22Rv1 (cell line): ENCODE measurements around the gene ZNF526.

ENCODE experiments used
- H3K27ac ChIP-seq: fragments of 450-650 bp; 2 replicates; pipeline ENCODE4 v1.5.1; 2017
- CTCF ChIP-seq: fragments of 450-650 bp; IDR thresholded peaks from 2 replicates; pipeline ENCODE4 v1.5.1; 2017; ENCODE audit warnings: mild to moderate bottlenecking
- ZFX ChIP-seq: fragments of 450-650 bp; IDR thresholded peaks from 2 replicates; pipeline ENCODE4 v1.6.1; 2017; ENCODE audit warnings: antibody characterized with exemption, borderline replicate concordance

The ZNF526 gene

GRCh38 chr19:42271045-42271419 is 50.9 kb downstream of the ZNF526 start:
- TF ChIP-seq ZFX, result no peak
- no peak for TF ChIP-seq CTCF

DNA sequence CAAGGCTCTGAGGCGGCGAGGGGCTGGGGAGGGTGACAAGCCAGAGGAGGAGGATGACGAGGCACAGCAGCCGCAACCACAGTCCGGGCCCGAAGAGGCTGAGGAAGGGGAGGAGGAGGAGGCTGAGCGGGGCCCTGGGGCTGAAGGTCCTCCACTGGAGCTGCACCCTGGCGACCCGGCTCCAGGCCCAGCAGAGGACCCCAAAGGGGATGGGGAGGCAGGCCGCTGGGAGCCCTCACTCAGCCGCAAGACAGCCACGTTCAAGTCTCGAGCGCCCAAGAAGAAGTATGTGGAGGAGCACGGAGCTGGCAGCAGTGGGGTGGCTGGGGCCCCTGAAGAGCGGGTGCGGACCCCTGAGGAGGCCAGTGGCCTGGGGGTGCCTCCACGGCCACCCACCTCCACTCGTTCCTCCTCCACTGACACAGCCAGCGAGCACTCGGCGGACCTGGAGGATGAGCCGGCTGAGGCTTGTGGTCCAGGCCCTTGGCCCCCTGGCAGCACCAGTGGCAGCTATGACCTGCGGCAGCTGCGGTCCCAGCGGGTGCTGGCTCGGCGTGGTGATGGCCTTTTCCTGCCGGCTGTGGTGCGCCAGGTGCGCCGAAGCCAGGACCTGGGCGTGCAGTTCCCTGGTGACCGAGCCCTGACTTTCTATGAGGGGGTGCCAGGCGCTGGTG is 51.9 kb downstream of the ZNF526 start:
- TF ChIP-seq ZFX, result no peak
- no peak for TF ChIP-seq CTCF
- no peak overlapping the region for H3K27ac ChIP-seq

More at GRCh38 chr19:42271045-42271419, 50.9 kb downstream of the ZNF526 start:
- peak overlapping the region; percentile 85 for H3K27ac ChIP-seq

GRCh38 chr19:42272535-42272897 is 52.4 kb downstream of the ZNF526 start:
- H3K27ac ChIP-seq, result no peak overlapping the region
- TF ChIP-seq CTCF (no peak), ZFX (no peak)

DNA sequence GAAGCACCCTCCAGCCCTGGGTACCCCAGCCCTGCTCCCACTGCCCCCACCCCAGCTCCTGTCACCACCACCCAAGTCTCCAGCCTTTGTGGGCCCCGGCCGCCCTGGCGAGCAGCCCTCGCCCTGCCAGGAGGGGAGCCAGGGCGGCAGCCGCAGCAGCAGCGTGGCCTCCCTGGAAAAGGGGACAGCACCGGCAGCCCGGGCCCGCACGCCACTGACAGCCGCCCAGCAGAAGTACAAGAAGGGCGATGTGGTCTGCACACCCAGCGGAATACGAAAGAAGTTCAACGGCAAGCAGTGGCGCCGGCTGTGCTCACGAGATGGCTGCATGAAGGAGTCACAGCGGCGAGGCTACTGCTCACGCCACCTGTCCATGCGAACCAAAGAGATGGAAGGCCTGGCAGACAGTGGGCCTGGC is 52.9 kb downstream of the ZNF526 start:
- TF ChIP-seq ZFX, result no peak
- no peak for TF ChIP-seq CTCF
- no peak overlapping the region for H3K27ac ChIP-seq

DNA sequence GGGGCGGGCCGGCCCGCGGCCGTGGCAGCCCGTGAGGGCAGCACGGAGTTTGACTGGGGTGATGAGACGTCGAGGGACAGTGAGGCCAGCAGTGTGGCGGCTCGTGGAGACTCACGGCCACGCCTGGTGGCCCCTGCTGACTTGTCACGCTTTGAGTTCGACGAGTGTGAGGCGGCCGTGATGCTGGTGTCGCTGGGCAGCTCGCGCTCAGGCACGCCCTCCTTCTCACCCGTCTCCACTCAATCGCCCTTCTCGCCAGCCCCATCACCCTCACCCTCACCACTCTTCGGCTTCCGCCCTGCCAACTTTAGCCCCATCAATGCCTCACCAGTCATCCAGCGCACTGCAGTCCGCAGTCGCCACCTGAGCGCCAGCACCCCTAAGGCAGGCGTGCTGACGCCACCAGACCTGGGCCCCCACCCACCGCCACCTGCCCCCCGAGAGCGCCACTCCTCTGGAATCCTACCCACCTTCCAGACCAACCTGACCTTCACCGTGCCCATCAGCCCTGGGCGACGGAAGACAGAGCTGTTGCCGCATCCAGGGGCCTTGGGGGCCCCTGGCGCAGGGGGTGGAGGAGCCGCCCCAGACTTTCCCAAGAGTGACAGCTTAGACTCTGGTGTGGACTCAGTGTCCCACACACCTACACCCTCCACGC is 53.4 kb downstream of the ZNF526 start:
- no peak for TF ChIP-seq ZFX
- H3K27ac ChIP-seq, result no peak overlapping the region

- no peak overlapping the region for H3K27ac ChIP-seq
- TF ChIP-seq ZFX (no peak), CTCF (no peak)
Observed at GRCh38 chr19:42274065-42274682, 54.1 kb downstream of the ZNF526 start.

DNA sequence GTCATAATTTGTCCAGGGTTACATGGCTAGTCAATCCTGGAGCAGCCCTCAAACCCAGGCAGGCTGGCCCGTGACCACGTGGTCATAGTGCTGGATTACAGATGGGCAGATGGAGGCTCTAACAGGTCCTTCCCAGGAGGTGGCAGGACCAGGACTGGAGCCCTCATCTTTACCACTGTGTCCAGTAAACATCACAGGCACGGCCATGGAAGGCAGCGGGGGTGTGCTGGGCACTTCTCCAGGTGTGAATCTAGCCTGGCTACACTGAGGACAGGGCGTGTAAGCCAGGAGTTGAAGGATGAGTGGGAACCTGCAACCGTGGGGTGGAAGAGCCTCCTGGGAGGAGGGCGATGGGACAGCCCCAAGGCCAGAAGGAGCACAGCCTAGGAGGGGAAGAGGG is 55.0 kb downstream of the ZNF526 start:
- no peak overlapping the region for H3K27ac ChIP-seq
- no peak for TF ChIP-seq CTCF
- TF ChIP-seq ZFX, result no peak
